ENCODE measurements around the gene HHATL.

DNA sequence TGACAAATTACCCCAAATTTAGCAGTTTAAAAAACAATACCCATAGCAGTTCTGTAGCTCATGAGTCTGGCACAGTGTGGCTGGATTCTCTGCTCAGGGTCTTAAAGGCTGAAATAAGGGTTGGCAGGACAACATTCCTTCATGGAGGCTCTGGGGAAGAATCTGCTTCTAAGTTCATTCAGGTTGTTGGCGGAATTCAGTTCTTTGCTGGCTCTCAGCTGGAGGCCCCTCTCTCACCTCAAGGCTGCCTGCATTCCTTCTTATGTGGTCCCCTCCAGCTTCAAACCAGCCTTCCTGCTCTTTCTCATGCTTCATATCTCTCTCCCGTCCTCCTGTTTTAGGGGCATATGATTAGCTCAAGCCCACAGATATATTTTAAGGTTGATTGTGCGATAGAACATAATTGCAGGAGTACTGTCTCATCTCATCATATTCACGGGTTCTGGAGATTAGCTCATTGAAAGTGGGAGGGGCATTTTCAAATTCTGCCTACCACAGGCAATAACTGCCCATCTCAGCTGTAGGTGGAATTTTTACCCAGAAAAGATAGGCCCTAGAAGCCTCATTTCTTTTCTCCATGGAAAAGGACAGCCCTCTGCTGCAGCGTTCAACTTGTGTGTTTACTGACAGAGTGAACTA, 54.7 kb downstream of the HHATL start:
- TF ChIP-seq EP300 (IDR thresholded peaks at IDR 0.05; ENCODE audit: borderline replicate concordance in 1 of 2, low read depth in 2 of 2, low read length in 2 of 2) (no peak), TAF1 (IDR thresholded peaks at IDR 0.05; ENCODE audit: low read depth, low read length) (no peak), CTCF (IDR thresholded peaks at IDR 0.05; ENCODE audit: control extremely low read depth in 1 of 3, insufficient read depth in 1 of 3, low read depth in 1 of 3, low read length in 3 of 3) (no peak), CBX5 (IDR thresholded peaks at IDR 0.05; ENCODE audit: low read depth, low read length) (no peak), YY1 (IDR thresholded peaks at IDR 0.05; ENCODE audit: low read depth, low read length) (no peak), POLR2AphosphoS5 (IDR thresholded peaks at IDR 0.05; ENCODE audit: low read depth, low read length) (no peak), JUND (IDR thresholded peaks at IDR 0.05; ENCODE audit: low read length) (no peak), RAD21 (IDR thresholded peaks at IDR 0.05 in 1 of 2, conservative IDR thresholded peaks at IDR 0.05 in 1 of 2; ENCODE audit: low read depth in 2 of 2, low read length in 2 of 2) (no peak), EZH2 (IDR thresholded peaks at IDR 0.05; ENCODE audit: low read depth, low read length, severe bottlenecking) (no peak), RFX5 (IDR thresholded peaks at IDR 0.05; ENCODE audit: borderline replicate concordance, low read depth, low read length) (no peak), ASH2L (IDR thresholded peaks at IDR 0.05; ENCODE audit: low read length) (no peak), ATF2 (IDR thresholded peaks at IDR 0.05; ENCODE audit: low read length) (no peak), SIX5 (IDR thresholded peaks at IDR 0.05; ENCODE audit: low read depth, low read length) (no peak)
